Measurements from ENCODE around the gene C13orf46.

GRCh38 chr13:114017028-114017630 lies 43.3 kb upstream of the C13orf46 start:
- TF ChIP-seq YY1 (IDR thresholded peaks at IDR 0.05; ENCODE audit: insufficient read depth, insufficient read length) (no peak), ZNF274 (IDR thresholded peaks at IDR 0.05; ENCODE audit: low read depth, low read length) (no peak), SUZ12 (IDR thresholded peaks at IDR 0.05; ENCODE audit: extremely low read depth, insufficient read depth, insufficient read length) (no peak)
